HG03095 (cell line): ENCODE data around the gene RELT.

Experiments
- ATAC-seq: cut with Tn5 transposase; IDR thresholded peaks from one replicate; pipeline ENCODE4 v1.9.1; 2021; ENCODE audit warnings: moderate library complexity; ENCODE audit not compliant: unreplicated experiment

Gene RELT

DNA sequence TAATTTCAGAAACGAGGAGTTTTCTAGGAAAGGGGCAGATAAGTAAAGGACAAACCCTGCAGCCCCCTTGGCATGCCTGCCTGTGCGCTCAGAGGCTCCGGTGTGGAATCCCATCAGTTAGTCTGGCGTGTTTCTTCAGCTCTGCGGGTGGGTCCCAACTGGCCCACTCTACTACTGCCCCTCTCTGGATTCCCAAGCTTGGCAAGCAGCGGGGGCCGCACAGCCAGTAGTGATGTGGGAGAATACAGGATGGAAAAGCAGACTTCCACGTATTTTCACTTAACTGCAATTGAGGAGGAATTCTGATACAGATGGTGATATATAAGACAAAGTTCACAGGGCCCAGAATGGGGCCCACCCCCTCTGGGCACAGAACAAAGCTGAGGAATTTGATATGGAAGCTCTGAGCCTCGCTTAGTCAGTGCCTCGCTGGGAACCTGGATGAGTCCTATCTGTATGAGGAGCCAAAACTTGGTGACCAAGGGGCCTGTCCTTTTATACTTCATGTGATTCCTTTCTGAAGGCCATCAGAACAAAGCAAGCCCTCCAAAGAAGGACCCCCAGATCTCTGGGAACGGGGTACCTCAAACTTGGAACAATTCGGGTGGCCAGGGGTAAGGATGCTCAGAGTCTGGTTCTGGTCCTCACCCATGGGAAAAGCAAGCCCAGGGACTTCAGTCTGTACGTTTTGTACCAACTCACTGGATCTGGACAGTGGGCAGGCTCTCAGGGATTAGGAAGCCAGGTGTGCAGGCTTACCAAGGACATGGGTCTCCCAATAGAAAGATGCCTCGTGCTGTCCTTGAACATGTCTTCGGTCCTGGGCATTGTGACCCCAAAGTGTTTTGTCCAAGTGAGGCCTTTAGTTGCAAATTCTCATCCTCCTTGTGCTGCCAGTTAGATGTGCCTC is 26.0 kb downstream of the RELT start:
- no peak for ATAC-seq

DNA sequence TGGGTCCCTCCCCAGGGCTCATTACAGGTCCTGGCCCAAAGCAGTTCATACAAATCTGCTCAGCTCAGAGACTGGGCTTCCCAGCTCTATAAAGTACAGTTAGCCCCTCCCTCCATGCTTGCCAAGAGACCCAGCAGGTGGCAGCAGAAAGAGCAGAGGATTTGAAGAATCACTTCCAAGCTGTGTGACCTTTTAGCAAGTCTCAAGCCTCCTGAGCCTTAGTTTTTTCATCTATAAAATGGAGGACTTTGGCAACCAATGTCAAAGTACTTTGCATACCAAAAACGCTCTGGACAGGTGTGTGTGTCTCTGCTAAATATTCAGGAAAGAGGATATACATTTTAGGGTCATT is 26.6 kb downstream of the RELT start:
- ATAC-seq = no peak

- ATAC-seq = no peak
Observed at GRCh38 chr11:73403541-73403940, 27.3 kb downstream of the RELT start.

DNA sequence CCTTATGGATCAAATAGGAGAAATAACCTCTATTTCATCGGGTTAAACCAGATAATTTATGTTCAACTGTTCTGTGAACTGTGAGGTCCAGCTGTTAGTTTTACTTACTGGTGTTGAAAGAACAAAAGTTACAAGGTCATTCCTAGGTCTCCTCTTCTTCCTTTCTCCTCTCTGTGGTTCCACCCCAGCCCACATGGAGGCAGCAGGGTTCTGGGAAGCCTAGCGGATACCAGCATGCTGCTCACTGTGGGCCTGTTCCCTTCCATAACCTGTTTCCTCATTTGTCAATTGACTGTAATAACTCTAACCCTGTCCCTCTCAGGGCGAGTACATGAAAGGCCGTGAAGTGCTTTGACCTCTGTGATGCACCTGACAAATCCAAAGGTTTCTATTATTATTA is 27.8 kb downstream of the RELT start:
- no peak for ATAC-seq

DNA sequence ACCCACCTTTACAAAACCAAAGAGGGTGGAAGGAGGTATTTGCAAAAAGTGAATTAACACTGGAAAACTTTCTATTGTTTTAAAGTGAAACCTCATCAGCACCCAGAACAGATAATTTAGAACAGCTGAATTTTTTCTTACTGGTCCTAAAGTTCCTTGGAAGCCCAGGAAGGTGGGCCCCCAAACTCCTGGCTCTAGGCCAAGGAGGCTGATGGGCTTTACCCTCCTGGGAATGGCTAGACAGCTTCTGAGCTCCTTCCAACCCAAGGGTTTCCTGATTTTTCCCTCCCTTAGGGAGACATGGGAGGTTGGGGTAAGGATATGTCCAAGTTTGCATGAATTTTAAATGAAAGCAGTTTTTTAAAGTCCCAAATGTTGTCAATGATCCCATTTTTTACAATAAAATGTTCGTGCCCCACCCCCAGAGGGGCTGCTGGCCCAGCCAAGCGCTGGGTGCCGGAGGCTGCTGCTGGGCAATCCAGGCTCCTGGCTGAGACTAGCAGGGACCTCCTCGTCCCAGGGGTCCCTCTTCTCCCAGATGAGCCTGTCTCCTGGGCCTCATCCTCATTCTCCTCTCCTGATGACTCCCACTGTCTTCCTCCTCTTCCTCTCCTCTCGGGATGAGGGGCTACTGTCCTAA is 28.4 kb downstream of the RELT start:
- no peak for ATAC-seq

DNA sequence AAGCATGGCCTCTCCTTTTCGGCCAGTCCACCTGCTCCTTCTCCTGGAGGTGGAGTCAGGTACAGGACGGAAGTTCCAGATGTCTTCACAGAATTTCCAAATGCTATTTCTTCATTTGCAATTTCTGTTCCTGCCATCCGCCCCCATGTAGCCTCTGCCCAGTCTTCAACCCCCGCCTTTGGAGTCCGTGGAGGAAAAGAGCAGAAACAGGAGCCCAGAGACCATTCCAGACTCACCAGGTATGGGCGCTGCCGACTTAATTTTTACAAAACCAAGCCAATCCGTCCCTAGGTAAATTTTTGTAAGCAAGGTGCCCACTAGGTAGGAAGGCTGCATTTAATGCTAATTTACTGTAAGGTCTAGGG is 28.9 kb downstream of the RELT start:
- ATAC-seq = no peak

GRCh38 chr11:73406131-73406530 is 29.9 kb downstream of the RELT start:
- ATAC-seq = no peak

DNA sequence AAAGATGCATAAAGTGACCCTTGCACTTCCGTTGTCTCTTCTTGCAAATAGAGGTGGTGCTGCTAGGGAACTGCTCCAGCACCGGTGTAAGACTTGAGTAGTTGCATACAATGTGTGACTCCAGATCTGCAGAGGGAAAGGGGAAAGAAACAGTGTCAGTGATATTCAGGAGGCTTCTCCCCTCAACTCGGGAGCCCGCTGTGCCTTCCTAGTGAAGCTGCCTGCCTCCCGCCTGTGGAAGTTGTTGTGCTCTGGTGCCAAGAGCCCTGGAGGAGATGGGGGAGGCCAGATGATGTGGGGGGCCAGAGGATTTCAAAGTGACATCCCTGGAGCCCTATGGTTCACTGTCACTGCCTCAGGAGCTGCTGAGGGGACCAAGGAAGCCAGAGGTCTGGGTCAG is 30.4 kb downstream of the RELT start:
- ATAC-seq = no peak

DNA sequence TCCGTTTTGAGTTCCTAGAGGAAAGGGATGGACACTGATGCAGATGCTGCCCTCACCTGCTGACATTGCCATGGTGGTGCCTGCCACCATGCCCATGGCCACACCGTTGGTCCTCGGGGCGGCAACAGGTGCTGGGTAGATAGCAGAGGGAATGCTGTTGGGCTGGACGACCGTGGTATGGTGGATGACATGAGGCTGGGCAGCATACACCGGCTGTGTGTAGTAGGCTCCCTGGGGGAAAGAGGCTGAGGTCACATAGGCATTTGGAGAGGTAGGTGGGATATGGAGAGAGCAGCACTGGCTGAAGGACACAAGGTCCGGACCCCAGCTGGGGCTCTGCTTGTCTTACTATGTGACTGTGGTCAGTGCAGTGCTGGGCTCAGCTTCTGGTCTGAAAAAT is 33.2 kb downstream of the RELT start:
- no peak for ATAC-seq

DNA sequence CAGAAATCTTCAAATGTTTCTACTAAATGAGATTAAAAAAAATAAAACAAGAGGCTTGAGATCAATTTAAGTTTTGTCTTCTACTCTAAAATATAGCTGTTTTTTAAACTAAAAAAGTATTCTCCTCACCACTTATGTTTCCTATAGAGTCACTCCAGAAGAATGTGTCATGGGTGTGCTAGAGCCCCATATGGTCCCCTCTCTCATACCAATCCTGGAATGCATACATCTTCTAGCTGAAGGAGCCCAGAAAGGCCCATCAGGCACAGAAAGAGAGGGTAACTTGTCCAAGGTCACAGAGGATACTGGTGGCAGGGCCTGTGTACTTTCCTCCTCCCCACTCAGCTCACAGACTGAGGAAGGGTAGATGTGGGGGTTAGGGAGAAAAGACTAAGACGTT is 34.4 kb downstream of the RELT start:
- ATAC-seq = no peak

DNA sequence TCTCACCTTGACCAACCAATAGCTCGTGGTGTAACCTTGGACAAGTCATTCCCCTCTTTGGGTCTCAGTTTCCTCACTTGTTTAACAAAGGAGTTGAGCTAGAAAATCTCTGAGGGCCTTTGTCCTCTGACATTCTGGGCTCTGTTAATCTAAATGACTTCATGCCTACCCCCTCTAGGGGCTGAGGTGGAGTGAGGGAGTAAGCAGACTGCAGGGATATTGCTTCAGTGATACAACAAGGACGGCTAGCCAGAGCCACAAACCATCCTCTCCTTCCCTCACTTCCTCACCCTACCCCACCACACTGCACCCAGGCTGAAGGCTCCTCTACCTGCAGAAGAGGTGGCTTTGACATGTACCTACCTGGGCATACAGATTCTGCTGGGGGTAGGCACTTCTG is 34.8 kb downstream of the RELT start:
- ATAC-seq = no peak

- no peak for ATAC-seq
Observed at GRCh38 chr11:73412308-73412707, 36.1 kb downstream of the RELT start.

DNA sequence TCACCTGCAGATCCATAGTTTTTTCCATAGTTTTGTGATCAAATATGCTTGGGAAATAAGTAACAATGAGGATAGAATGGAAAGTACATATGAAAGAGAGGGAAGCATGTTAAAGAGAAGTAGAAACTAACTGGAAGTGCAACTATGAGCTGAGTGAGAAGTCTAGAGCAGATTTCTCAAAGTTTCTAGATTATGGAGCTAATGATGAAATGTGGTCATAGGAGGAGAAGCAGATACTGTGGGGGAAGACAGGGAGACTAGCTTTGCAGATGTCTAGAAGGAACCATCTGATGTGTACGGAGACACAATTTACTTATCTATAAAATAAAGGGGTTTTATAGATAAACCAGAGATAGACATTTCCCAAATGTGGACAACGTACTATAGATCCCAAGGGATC is 37.1 kb downstream of the RELT start:
- no peak for ATAC-seq

GRCh38 chr11:73414977-73415651 is 38.9 kb downstream of the RELT start:
- ATAC-seq = no peak

DNA sequence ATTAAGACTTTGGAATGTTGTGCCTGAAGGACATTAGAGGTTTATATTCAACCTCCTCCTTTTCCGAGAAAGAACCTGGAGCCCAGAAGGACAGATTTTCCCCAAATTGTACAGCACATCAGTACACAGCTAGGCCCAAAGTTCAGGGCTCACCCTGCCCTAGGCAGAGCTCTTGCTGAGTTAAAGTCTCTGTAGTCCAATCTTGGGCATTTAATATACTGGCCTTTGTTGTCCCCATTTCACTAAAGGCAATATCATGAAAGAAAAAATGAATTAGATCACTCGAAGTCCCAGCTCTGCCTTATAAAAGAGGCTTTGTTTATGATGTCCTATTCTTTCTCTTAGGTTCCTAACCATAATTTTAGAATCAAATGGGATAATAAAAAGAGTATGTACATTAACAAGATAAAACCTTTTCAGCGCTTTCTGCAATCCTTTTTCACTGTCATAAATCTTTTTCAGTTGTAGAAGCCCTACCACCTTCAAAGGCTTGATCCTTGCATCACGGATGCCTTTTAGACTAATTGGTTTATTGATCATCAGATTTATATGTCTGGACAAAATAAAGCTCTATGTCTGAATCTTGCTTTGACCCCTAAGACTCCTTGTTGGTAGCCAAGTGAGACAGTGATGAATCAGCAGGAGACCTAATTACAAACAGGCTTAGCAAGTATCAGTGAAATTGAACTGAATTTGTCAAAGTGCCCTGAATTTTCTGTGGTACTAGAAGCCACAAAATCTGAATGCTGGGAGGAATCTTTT is 39.8 kb downstream of the RELT start:
- ATAC-seq = no peak

GRCh38 chr11:73416786-73417185 is 40.6 kb downstream of the RELT start:
- no peak for ATAC-seq

- no peak for ATAC-seq
Observed at GRCh38 chr11:73420136-73420535, 43.9 kb downstream of the RELT start.

DNA sequence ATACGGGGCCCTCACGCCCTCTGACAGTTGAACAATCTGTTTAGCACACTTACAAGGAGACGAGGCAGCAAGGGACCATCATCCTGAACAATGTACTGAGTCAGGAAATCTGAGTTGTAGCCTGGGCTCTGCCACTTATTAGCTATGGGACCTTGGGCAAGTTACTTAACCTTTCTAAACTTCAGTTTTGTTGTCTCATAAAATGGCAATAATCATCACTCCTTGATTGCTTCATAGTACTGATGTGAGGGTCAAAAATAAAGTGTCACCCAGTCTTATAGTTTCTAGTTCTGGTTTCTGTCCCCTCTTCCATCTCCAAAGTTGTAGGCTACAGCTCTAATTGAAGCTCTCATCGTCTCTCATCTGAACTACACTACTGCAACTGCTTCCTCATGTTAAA is 46.7 kb downstream of the RELT start:
- no peak for ATAC-seq

- ATAC-seq = no peak
Observed at GRCh38 chr11:73423506-73423905, 47.3 kb downstream of the RELT start.

DNA sequence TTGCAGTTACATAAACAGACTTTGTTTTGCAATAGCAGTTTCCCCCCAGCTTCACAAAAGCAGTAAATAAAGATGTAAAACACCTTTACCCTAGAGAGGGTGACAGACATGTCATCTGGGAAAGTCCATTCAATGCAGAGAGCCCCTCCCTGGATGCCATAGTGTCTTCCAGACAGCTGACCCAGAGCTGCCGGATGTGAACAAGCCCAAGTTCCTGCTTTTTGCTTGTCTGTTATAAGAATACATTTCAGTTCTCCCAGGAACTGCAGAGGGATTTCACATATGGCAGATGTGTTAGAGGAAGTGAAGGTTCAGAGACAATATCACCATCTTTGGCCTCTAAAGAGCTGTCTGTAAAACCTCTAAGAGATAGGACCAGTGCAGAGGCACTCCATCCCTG is 48.9 kb downstream of the RELT start:
- ATAC-seq = no peak

DNA sequence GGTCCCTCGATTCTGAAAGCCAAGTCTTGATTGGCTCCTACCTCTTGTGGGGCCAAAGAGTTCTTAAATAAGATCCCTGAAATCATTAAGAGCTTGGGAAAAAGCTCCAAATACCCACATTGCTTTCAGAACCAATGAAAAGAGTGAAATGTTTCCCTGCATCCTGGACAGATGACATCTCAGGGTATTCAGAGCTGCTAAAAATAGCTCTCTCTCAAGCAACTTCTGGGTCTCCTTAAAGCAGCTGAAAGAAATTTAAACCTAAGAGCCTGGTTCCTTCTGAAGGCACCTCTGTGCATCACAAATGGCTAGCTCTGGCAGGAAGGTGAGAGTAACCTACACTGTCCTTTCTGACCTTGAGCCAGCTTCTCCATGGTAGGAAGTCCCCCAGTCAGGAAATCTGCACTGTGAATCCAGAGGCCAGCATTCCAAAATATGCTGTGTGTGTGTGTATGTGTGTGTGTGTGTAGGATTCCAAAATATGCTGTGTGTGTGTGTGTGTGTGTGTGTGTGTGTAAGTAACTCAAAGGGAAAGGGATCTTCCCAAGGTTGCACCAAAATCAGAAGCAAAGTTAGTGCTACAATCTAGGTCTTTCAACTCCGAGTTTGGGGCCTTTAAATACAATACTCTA is 50.1 kb downstream of the RELT start:
- ATAC-seq = no peak
